Measurements from ENCODE around the gene CSTB.

GRCh38 chr21:43771698-43772424 is 4.2 kb downstream of the CSTB start:
- TF ChIP-seq CTCF (IDR thresholded peaks at IDR 0.05) (no peak), TEAD4 (CRISPR knock-in tag; IDR thresholded peaks at IDR 0.05) (no peak), NFYB (CRISPR knock-in tag; conservative IDR thresholded peaks at IDR 0.05; ENCODE audit: low read depth) (no peak)

All from WTC11 (cell line).